Body of pancreas (tissue), 4 donors: Measurements from ENCODE around the gene SOX4.
A peak's percentile ranks its signal among the peaks of the same experiment; 100 is the strongest.

Experiments used
- POLR2A ChIP-seq, 3 donors: fragments of 450-650 bp; IDR thresholded peaks; one replicate each; pipeline ENCODE4 v1.6.1; 2016; ENCODE audit warnings: antibody characterized with exemption in 3 of 3, mild to moderate bottlenecking in 2 of 3
- TF ChIP-seq, protein P1 (sequence below), 7 experiments: fragments of 450-650 bp in 4 of 7; fragments of 200-600 bp in 3 of 7; sonication (generic) in 3 of 7; IDR thresholded peaks; one replicate each; pipeline ENCODE4 v1.5.1; 2016 to 2019; ENCODE audit warnings: antibody characterized with exemption in 7 of 7

DNA sequence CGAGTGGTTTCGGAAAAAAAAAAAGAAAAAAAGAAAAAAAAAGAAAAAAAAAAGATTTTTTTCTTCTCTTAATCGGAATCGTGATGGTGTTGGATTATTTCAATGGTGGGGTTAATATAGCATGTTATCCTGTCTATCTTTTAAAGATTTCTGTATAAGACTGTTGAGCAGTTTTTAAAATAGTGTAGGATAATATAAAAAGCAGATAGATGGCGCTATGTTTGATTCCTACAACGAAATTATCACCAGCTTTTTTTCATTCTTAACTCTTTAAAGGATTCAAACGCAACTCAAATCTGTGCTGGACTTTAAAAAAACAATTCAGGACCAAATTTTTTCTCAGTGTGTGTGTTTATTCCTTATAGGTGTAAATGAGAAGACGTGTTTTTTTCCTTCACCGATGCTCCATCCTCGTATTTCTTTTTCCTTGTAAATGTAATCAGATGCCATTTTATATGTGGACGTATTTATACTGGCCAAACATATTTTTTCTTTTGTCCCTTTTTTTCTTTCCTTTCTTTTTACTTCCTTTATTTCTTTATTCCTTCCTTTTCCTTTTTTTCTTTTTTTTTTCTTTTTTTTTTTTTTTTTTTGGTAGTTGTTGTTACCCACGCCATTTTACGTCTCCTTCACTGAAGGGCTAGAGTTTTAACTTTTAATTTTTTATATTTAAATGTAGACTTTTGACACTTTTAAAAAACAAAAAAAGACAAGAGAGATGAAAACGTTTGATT is 3.6 kb downstream of the SOX4 start:
- TF ChIP-seq, protein P1, sequence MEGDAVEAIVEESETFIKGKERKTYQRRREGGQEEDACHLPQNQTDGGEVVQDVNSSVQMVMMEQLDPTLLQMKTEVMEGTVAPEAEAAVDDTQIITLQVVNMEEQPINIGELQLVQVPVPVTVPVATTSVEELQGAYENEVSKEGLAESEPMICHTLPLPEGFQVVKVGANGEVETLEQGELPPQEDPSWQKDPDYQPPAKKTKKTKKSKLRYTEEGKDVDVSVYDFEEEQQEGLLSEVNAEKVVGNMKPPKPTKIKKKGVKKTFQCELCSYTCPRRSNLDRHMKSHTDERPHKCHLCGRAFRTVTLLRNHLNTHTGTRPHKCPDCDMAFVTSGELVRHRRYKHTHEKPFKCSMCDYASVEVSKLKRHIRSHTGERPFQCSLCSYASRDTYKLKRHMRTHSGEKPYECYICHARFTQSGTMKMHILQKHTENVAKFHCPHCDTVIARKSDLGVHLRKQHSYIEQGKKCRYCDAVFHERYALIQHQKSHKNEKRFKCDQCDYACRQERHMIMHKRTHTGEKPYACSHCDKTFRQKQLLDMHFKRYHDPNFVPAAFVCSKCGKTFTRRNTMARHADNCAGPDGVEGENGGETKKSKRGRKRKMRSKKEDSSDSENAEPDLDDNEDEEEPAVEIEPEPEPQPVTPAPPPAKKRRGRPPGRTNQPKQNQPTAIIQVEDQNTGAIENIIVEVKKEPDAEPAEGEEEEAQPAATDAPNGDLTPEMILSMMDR (IDR thresholded peaks at IDR 0.05) = peak in 6 of 7 experiments; percentile 37 to 74 (median 62)
- no peak for TF ChIP-seq POLR2A (IDR thresholded peaks at IDR 0.05)
